GM21619 (cell line): ENCODE measurements around the gene RGPD6.
A peak's percentile ranks its signal among the peaks of the same experiment; 100 is the strongest.
"Not testable (repeated sequence)": the region's sequence is repeated elsewhere in the genome, so short reads cannot be mapped to it uniquely, and the experiment has no call there.

Source experiments
- ATAC-seq: cut with Tn5 transposase; IDR thresholded peaks from one replicate; pipeline ENCODE4 v1.9.1; 2021; ENCODE audit not compliant: unreplicated experiment

Gene RGPD6

GRCh38 chr2:110576763-110577416, at the start of gene RGPD6:
Gene RGPD6 (minus strand): TSS chr2:110577222. CDS start chr2:110577024, 198 bp downstream.
- ATAC-seq = peak; percentile 99

DNA sequence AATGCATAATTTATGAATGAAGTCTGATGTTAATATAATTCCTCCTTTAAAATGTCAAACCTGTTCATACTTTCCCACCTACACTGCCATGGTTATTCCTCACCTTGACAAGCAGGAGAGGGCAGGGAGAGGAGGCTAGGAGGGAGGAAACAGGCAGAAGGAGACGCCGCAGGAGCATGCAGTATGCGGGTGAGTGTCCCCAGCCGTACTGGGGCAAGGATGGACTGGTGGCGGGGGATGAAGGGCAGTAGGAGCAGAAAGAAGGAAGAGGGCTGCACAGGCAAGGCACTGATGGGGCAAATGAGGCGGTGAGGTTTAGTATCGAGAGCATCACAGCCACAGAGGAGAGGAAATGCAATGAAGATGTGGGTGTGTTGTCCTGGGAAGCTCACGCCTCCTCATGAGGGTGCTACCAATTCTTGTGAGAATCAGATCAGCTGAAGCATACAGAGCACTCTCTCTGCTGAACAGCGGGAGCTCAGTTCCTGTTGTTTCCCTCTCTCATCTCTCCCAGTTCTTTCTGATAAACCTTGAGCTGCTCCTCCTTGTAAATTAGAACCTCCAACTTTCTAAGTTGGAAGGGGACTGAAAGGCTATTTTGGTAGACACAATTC, 42.4 kb upstream of the RGPD6 start:
- ATAC-seq = not testable (repeated sequence)

DNA sequence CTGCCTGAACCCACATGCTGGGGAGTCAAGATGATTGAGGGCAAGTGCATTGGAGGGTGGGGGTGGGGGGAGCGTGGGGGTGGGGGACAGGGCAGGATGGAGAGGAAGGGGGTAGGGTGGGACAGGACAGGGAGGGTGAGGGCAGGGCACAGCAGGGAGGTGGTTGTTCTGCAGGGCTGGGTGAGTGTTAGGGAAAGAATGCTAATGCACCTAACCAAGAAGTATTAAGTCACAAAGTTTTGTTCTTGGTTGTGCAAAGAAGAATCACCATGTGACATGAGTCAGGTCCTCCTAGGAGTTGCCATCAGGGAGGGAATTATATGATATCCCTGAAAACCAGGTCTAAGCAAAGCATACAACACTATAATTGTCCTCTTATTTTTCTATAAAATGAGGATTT, 36.9 kb upstream of the RGPD6 start:
- not testable (repeated sequence) for ATAC-seq

- not testable (repeated sequence) for ATAC-seq
Measured at GRCh38 chr2:110610613-110611250, 33.7 kb upstream of the RGPD6 start.

DNA sequence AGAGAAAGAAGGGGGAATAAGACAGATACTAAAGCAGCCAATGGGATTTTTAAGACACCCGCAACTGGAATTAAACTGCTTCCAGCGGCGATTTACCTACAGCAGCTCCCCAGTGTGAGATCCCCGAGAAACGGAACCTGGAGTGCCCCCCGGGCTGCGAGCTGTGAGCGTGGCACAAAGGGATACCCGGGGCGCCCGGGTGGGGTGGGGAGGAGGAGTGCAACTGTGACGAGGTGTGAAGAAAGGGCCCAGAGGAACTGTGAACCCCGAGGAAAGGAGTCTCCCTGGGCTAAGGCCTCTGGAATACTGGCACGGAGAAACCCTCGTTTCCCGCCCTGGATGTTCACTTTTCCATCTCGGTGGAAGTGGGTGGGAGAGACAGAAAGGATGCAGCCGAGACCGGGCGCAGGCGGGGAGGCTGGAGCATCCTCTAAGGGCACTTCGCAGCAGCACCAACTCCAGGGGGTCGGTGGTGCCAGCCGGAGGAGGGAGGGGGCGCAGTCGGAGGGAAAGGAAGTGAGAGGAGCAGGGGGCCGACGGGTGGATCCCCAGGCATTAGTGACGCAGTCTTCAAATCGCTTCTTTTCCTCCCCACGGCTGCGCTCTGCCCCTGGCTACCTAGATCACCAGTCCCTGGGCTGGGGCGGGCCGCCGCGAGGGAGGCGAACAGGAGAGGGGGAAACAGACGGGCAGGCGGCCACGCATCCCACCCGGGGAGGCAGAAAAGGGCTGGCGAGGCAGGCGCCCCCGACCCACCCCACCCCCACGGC, 33.0 kb upstream of the RGPD6 start:
- not testable (repeated sequence) for ATAC-seq

- not testable (repeated sequence) for ATAC-seq
Measured at GRCh38 chr2:110608788-110609502, 31.9 kb upstream of the RGPD6 start.

DNA sequence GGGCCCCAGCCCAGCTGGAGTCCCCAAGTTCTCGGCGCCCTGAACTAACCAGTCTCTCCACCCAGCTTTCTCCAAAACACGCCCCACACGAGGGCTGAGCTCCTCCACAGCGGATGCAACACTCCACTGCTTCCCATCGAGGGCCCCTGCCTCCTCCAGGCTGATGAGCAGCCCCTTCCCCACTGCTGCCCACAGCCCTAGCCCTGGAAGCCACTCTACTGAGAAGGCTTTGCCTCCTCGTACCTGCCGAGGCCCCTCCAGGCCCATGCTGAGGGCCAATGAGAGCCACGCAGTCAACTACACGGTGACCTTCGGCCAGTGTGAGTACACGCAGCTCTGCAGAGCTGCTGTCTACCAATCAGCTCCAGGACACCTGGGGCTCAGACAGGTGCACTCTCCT, 28.0 kb upstream of the RGPD6 start:
- ATAC-seq = not testable (repeated sequence)

- not testable (repeated sequence) for ATAC-seq
Measured at GRCh38 chr2:110603917-110604591, 27.0 kb upstream of the RGPD6 start.

DNA sequence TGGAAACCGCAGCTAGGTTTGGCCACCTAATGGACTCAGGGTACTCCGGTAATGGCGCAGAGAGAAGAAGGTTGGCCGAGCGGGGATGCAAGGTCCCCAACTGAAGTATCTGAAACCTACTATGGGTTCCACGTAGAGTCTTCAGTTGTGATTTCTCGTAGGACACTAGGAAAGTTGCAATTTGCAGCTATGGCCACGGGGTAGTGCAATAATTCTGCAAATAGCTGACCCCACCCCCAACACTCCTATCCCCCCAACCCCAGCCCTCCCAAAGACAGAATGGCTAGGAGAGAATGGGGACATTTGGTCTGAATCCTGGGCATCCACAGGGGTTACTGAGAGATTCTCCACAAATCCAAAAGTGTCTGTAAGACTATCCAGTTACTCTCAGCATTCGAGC, 25.1 kb upstream of the RGPD6 start:
- ATAC-seq = not testable (repeated sequence)

GRCh38 chr2:110591973-110592372, 15.0 kb upstream of the RGPD6 start:
- not testable (repeated sequence) for ATAC-seq

DNA sequence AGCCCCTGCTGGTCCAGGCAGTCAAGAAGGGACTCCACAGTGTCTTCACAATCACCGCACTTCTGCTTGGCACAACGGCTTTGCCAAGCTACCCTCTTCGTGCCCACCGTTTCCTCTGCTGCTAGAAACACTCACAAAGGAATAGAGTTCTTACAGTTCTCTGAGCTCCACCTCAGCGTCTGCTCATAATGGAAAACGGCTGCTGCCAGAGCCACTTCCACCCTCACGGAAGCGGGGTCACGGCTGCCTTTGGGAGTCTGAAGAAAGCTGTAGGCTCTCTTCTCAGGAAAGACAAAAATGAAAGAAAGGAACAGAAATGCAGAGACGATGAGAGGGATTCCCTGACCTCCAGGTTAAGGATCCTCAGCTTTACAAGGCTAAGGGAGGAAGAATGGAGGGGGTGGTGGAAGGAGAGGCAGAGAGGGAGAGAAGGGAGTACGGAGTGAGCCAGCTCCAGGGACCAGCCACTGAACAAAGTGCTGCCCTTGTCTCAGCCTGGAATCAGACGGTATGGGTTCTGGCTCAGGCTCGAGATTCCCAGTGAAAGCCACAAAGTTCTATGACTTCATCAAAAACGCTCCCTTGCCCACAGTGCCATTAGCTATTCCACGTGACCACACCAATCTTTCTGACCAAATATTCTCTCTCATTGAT, 12.8 kb upstream of the RGPD6 start:
- not testable (repeated sequence) for ATAC-seq

- ATAC-seq = not testable (repeated sequence)
Measured at GRCh38 chr2:110588520-110588919, 11.5 kb upstream of the RGPD6 start.

- ATAC-seq = not testable (repeated sequence)
Measured at GRCh38 chr2:110579216-110579965, 2.4 kb upstream of the RGPD6 start.

- not testable (repeated sequence) for ATAC-seq
Measured at GRCh38 chr2:110578429-110578828, 1.4 kb upstream of the RGPD6 start.

DNA sequence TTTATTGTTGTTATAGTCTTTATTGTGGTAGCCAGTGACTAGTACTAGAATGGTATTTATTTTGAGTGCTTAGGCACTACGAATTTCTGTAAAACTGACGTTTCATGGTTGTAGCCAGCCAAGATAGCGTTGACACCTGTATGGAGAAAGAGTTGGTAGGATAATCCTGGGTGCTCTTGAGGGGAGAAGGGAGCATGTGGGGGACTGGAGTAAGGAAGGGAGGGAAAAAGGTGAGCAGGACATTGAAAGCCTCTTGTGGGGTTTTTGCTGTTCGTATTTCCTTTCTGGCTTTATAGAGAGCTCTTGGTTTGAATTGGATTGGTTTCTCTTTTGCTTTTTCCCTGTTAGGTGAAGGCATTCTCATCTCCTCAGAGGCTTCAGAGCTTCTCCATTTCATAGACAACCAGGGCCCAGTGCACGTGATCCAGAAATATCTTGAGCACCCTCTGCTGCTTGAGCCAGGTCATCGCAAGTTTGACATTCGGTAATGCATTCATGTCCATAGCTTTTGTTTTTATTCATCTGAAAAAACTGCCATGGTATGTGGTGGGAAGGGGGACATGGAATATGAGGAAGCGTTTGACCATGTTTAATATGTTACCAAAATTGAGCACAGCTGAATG, 77.2 kb downstream of the RGPD6 start:
- peak; percentile 80 for ATAC-seq

- not testable (repeated sequence) for ATAC-seq
Measured at GRCh38 chr2:110496027-110496426, 81.0 kb downstream of the RGPD6 start.

GRCh38 chr2:110494488-110494887, 82.5 kb downstream of the RGPD6 start:
- ATAC-seq = not testable (repeated sequence)

DNA sequence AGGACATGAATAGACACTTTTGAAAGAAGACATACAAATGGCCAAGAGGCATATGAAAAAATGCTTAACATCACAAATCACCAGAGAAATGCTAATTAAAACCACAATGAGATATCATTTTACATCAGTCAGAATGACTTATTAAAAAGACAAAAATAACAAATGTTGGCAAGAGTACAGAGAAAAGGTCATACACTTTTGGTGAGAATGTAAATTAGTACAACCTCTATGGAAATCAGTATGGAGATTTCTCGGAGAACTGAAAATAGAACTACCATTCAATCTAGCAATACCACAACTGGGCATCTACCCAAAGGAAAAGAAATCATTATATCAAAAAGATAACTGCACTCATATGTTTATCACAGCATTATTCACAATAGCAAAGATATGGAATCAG, 88.0 kb downstream of the RGPD6 start:
- not testable (repeated sequence) for ATAC-seq
